Neural progenitor cell (in vitro differentiated cells): ENCODE data around the gene MIS18A. TPM values are rescaled to one million over a fixed set of nuclear protein-coding genes. Genes with fewer than 3 reads are reported as not detected.
A peak's percentile ranks its signal among the peaks of the same experiment; 100 is the strongest.

Experiments
- DNase-seq: peaks from one replicate; pipeline ENCODE4 v3.0.0-alpha.2; 2016; ENCODE audit warnings: low spot score
- H2AFZ ChIP-seq: fragments of 200-600 bp; sonication (generic); replicated peaks from 2 replicates; pipeline ENCODE4 v1.6.1; 2016; ENCODE audit warnings: antibody characterized with exemption
- H3F3A ChIP-seq: fragments of 200-600 bp; sonication (generic); 2 replicates; pipeline ENCODE4 v1.6.1; 2016; ENCODE audit warnings: antibody characterized with exemption, low read depth
- H3K27ac ChIP-seq: fragments of 200-600 bp; sonication (generic); 2 replicates; pipeline ENCODE4 v1.5.1; 2016; ENCODE audit warnings: mild to moderate bottlenecking
- H3K27me3 ChIP-seq: fragments of 200-600 bp; sonication (generic); 2 replicates; pipeline ENCODE4 v1.6.1; 2016; ENCODE audit warnings: mild to moderate bottlenecking, moderate library complexity
- H3K36me3 ChIP-seq: fragments of 200-600 bp; sonication (generic); 2 replicates; pipeline ENCODE4 v1.5.1; 2016
- H3K4me1 ChIP-seq: fragments of 200-600 bp; sonication (generic); 2 replicates; pipeline ENCODE4 v1.6.1; 2016; ENCODE audit warnings: mixed run types
- H3K4me2 ChIP-seq: fragments of 200-600 bp; sonication (generic); 2 replicates; pipeline ENCODE4 v1.6.1; 2016
- H3K4me3 ChIP-seq: fragments of 200-600 bp; sonication (generic); 2 replicates; pipeline ENCODE4 v1.5.1; 2016
- H3K79me2 ChIP-seq: fragments of 200-600 bp; sonication (generic); 2 replicates; pipeline ENCODE4 v1.6.1; 2016; ENCODE audit warnings: low read depth
- H3K9ac ChIP-seq: fragments of 200-600 bp; sonication (generic); 2 replicates; pipeline ENCODE4 v1.6.1; 2016
- H3K9me3 ChIP-seq: fragments of 200-600 bp; sonication (generic); 2 replicates; pipeline ENCODE4 v1.5.1; 2016; ENCODE audit warnings: low read depth
- H4K20me1 ChIP-seq: fragments of 200-600 bp; sonication (generic); 2 replicates; pipeline ENCODE4 v1.6.1; 2016; ENCODE audit warnings: low read depth
- H3K27ac Mint-ChIP-seq: 3 replicates; pipeline ENCODE4 v1.8.0; 2021; ENCODE audit warnings: mixed read lengths
- H3K27me3 Mint-ChIP-seq: 2 replicates; pipeline ENCODE4 v1.8.0; 2022; ENCODE audit warnings: low read depth, mild to moderate bottlenecking, inconsistent platforms, moderate library complexity, mixed read lengths; ENCODE audit not compliant: insufficient read depth
- H3K36me3 Mint-ChIP-seq: 3 replicates; pipeline ENCODE4 v1.8.0; 2021; ENCODE audit warnings: mixed read lengths
- H3K4me1 Mint-ChIP-seq: 3 replicates; pipeline ENCODE4 v1.8.0; 2021; ENCODE audit warnings: mixed read lengths
- H3K4me3 Mint-ChIP-seq: 3 replicates; pipeline ENCODE4 v1.8.0; 2021; ENCODE audit warnings: mild to moderate bottlenecking, moderate library complexity, mixed read lengths
- H3K9me3 Mint-ChIP-seq: 3 replicates; pipeline ENCODE4 v1.8.0; 2020; ENCODE audit warnings: mixed read lengths
- EZH2 ChIP-seq: fragments of 200-600 bp; sonication (generic); IDR thresholded peaks from 2 replicates; pipeline ENCODE4 v1.6.1; 2017; ENCODE audit warnings: antibody characterized with exemption, mild to moderate bottlenecking, moderate library complexity
- EZH2phosphoT487 ChIP-seq: fragments of 200-600 bp; sonication (generic); IDR thresholded peaks from 2 replicates; pipeline ENCODE4 v1.6.1; 2017; ENCODE audit warnings: antibody characterized with exemption
- total RNA-seq: library from RNA; depleted of rRNA; stranded (reverse); fragments of >200 nt; gene quantifications from 2 replicates; pipeline ENCODE4 v1.2.3, GENCODE V29; 2015; ENCODE audit warnings: low replicate concordance
- TF ChIP-seq, protein P1 (sequence below): fragments of 200-600 bp; sonication (generic); IDR thresholded peaks from 2 replicates; pipeline ENCODE4 v1.5.1; 2017; ENCODE audit warnings: antibody characterized with exemption, mild to moderate bottlenecking

MIS18A gene
- total RNA-seq, 1 donor from 2014 or later = 64.0 TPM

DNA sequence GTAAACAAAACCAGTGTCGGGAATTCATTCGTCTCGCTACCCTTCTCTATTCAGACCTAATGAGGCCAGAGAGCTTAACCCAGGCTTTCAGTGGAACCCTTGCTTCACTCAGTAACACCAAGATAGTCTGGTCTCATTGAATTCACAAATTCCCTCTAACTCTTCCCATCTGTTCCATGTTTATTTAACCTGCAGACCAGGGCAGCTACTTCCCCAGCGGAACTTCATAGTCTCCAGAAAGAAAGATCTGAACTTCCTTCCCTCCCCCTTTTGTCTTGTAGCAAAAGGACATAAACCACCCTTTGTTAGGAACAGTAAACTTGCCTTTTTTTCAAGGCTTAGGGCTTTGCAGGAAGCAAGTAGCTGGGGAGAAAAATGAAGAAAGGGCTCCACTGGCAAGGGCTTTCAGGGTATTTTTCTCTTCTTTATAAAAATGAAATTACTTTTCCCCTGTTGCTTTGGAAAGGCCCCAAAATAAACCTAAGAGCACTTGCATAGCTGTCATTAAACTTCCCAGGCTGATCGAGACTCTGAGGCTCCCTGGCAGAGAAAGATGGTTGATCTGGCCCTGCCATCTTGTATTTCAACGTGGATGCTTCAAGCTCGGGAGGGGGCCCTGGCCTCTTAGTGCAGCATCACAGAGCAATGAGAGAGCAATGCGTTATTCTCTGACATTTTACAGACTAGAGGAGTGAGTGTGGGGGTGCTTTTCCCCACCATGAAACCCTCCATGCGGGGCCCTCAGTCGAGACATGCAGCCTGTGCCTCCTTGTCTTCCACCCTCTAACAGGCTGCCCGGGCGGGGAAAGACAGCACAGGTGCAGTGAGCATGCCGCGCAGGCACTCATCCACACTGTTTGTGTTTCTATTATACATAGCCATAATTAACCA, 30.0 kb downstream of the MIS18A start:
- Histone ChIP-seq H3K9ac (no peak overlapping the region), H3K27me3 (no peaks in the 10 kb centered on the region), H3K4me3 (no peak overlapping the region), H3K4me2 (peak overlapping the region; percentile 67), H3F3A (peaks cover 17% of the 10 kb centered on the region), H3K79me2 (no peaks in the 10 kb centered on the region), H3K27ac (peak overlapping the region; percentile 14), H3K9me3 (no peaks in the 10 kb centered on the region), H2AFZ (no peak overlapping the region), H3K36me3 (no peaks in the 10 kb centered on the region), H3K4me1 (peaks cover 17% of the 10 kb centered on the region), H4K20me1 (peaks cover 7% of the 10 kb centered on the region)
- TF ChIP-seq, protein P1, sequence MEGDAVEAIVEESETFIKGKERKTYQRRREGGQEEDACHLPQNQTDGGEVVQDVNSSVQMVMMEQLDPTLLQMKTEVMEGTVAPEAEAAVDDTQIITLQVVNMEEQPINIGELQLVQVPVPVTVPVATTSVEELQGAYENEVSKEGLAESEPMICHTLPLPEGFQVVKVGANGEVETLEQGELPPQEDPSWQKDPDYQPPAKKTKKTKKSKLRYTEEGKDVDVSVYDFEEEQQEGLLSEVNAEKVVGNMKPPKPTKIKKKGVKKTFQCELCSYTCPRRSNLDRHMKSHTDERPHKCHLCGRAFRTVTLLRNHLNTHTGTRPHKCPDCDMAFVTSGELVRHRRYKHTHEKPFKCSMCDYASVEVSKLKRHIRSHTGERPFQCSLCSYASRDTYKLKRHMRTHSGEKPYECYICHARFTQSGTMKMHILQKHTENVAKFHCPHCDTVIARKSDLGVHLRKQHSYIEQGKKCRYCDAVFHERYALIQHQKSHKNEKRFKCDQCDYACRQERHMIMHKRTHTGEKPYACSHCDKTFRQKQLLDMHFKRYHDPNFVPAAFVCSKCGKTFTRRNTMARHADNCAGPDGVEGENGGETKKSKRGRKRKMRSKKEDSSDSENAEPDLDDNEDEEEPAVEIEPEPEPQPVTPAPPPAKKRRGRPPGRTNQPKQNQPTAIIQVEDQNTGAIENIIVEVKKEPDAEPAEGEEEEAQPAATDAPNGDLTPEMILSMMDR = no peak
- TF ChIP-seq EZH2phosphoT487 (no peak), EZH2 (no peak)
- peak; percentile 62 for DNase-seq
- peaks cover 10% of the 10 kb centered on the region for H3K9me3 Mint-ChIP-seq
- peaks cover 17% of the 10 kb centered on the region for H3K4me1 Mint-ChIP-seq
- peaks cover 9% of the 10 kb centered on the region for H3K27me3 Mint-ChIP-seq
- peak overlapping the region; percentile 87 for H3K27ac Mint-ChIP-seq
- H3K36me3 Mint-ChIP-seq = no peaks in the 10 kb centered on the region
- peak overlapping the region; percentile 54 for H3K4me3 Mint-ChIP-seq

DNA sequence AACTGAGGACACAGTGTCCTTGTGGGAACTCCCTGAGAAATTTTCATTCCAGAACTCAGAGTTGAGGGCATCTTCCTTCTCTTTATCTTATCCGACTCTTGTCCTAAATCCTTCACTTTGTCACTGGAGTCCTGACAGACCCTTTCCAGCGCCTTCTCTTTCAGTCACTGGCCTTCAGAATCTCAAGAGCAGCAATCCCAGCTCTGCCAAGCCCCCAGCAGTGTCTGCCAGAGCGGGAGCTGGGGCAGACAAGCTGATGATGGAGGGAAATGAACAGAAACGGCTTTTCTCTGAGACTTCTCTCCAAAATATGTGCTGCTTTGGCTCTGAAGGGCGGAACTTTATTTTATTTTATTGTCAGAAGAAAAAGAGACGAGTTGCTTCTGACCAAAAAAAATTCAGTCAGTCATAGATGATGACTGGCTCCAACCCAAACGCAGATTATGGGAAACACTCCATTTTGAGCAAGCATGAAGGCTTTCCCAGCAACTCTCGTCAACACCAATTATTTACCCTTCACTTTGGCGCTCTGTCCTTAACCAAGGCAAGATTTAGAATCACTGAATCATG, 32.2 kb downstream of the MIS18A start:
- Histone ChIP-seq H4K20me1 (peaks cover 7% of the 10 kb centered on the region), H3K36me3 (no peaks in the 10 kb centered on the region), H3K4me2 (no peak overlapping the region), H3K4me1 (peaks cover 17% of the 10 kb centered on the region), H3K4me3 (no peak overlapping the region), H3K9me3 (no peaks in the 10 kb centered on the region), H3K79me2 (no peaks in the 10 kb centered on the region), H3K27ac (no peak overlapping the region), H3K27me3 (no peaks in the 10 kb centered on the region), H2AFZ (no peak overlapping the region), H3K9ac (no peak overlapping the region), H3F3A (peaks cover 17% of the 10 kb centered on the region)
- DNase-seq = no peak
- Mint-ChIP-seq H3K9me3 (peaks cover 14% of the 10 kb centered on the region), H3K4me1 (peaks cover 17% of the 10 kb centered on the region), H3K4me3 (no peak overlapping the region), H3K27ac (no peak overlapping the region), H3K36me3 (no peaks in the 10 kb centered on the region), H3K27me3 (peaks cover 9% of the 10 kb centered on the region)
- TF ChIP-seq, protein P1 = no peak
- TF ChIP-seq EZH2 = no peak
- no peak for TF ChIP-seq EZH2phosphoT487

DNA sequence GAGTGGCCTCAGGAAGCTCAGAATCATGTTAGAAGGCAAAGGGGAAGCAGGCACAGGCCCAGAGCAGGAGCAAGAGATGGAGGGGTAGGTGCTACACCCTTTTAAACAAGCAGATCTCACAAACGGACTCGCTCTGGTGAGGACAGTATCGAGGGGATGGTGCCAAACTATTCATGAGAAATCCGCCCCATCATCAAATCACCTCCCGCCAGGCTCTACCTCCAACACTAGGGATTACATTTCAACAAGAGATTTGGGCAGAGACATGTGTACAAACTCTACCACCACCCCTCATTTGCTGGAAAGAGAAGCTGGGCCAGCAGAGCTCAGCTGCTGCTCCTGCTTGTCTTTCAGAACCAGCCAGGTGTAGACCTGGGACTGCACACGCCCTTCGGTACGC, 32.9 kb downstream of the MIS18A start:
- Mint-ChIP-seq H3K4me3 (no peak overlapping the region), H3K9me3 (peaks cover 12% of the 10 kb centered on the region), H3K36me3 (no peaks in the 10 kb centered on the region), H3K27me3 (peaks cover 8% of the 10 kb centered on the region), H3K4me1 (peaks cover 17% of the 10 kb centered on the region), H3K27ac (peak overlapping the region; percentile 58)
- no peaks in the 10 kb centered on the region for H3K9me3 ChIP-seq
- H4K20me1 ChIP-seq = peaks cover 7% of the 10 kb centered on the region
- no peak for DNase-seq
- H3K36me3 ChIP-seq = no peaks in the 10 kb centered on the region
- H3K4me1 ChIP-seq = peaks cover 17% of the 10 kb centered on the region
- H3F3A ChIP-seq = peaks cover 17% of the 10 kb centered on the region
- no peak overlapping the region for H3K27ac ChIP-seq
- H3K4me2 ChIP-seq = no peak overlapping the region
- H2AFZ ChIP-seq = no peak overlapping the region
- no peak for TF ChIP-seq EZH2
- no peak overlapping the region for H3K4me3 ChIP-seq
- H3K27me3 ChIP-seq = no peaks in the 10 kb centered on the region
- H3K79me2 ChIP-seq = no peaks in the 10 kb centered on the region
- H3K9ac ChIP-seq = no peak overlapping the region
